Stimulated activated memory B cell treated with anti-CD40 and anti-IgM and Interleukin-4, amounts not matched to agents 10 μg/mL and 1 μg/mL and 100 μg/mL, for 72 hours (primary cell): Measurements from ENCODE around the gene SPEG.
A peak's percentile ranks its signal among the peaks of the same experiment; 100 is the strongest.

Experiments
- ATAC-seq: fragments of 150-1000 bp; cut with Tn5 transposase; 2 replicates; pipeline ENCODE4 v1.10.0; 2021
- H3K27ac Mint-ChIP-seq: one replicate; pipeline ENCODE4 v1.8.0; 2022; ENCODE audit warnings: mild to moderate bottlenecking, mixed read lengths
- H3K27me3 Mint-ChIP-seq: one replicate; pipeline ENCODE4 v1.8.0; 2022; ENCODE audit warnings: mixed read lengths
- H3K36me3 Mint-ChIP-seq: one replicate; pipeline ENCODE4 v1.8.0; 2022; ENCODE audit warnings: mixed read lengths
- H3K4me1 Mint-ChIP-seq: one replicate; pipeline ENCODE4 v1.8.0; 2022; ENCODE audit warnings: mixed read lengths
- H3K4me3 Mint-ChIP-seq: one replicate; pipeline ENCODE4 v1.8.0; 2022; ENCODE audit warnings: mild to moderate bottlenecking, moderate library complexity, mixed read lengths
- H3K9me3 Mint-ChIP-seq: one replicate; pipeline ENCODE4 v1.8.0; 2022; ENCODE audit warnings: mixed read lengths

SPEG gene

DNA sequence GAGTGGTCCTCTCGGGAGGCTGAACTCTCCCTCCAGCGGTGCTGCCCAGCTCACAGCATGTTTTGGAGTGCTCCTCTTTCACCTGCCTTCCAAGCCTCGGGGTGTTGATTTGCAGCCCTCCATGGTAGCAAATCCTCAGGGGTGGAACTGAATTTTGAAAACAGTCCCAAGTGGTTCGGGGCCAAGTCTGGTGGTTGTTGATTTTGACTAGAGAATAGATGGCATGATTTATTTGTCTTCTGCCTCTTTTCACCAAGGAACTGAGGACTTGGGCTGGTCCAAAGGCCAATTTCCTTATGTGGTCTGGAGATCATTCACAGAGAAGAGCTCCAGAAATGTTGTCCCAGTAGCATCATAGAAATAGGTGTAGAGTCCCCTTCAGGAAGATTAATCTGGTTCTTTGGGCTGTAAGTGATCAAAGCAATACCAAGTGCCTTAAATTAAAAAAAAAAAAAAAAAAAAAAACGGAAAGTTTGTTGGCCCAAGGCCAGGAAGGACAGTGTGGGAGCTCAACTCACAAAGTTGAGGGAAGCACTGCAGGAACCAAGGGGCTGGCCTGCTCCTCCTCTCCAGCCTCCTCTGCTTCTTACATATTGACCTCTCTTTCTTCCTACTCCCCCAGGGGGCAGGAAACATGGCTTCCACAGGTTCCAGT, 18.9 kb upstream of the SPEG start:
- H3K9me3 Mint-ChIP-seq, result no peaks in the 10 kb centered on the region
- no peak overlapping the region for H3K4me3 Mint-ChIP-seq
- no peaks in the 10 kb centered on the region for H3K4me1 Mint-ChIP-seq
- no peak overlapping the region for H3K27ac Mint-ChIP-seq
- H3K27me3 Mint-ChIP-seq, result peaks cover 65% of the 10 kb centered on the region
- no peaks in the 10 kb centered on the region for H3K36me3 Mint-ChIP-seq
- no peak for ATAC-seq

- Mint-ChIP-seq H3K9me3 (no peaks in the 10 kb centered on the region), H3K27me3 (peaks cover 70% of the 10 kb centered on the region), H3K4me3 (no peak overlapping the region)
These were observed 18.4 kb upstream of the SPEG start for GRCh38 chr2:219416235-219416602.

DNA sequence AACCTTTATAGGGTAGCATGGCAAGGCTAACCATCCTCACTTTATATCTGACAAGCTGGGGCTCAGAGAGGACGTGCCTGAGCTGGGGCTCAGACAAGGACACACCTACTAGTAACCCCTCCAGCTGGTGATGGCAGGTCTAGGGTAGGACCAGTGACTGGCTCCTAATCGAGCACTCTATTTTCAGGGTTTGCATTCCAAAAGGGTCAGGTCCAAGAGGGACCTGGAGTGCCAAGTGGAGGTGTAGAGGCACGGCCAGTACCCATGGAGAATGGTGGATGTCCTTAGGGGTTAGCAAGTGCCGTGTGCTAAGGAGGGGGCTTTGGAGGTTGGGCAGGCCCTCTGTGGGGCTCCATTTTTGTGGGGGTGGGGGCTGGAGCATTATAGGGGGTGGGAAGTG, 17.7 kb upstream of the SPEG start:
- Mint-ChIP-seq H3K4me1 (no peaks in the 10 kb centered on the region), H3K4me3 (no peak overlapping the region), H3K9me3 (no peaks in the 10 kb centered on the region), H3K27me3 (peaks cover 77% of the 10 kb centered on the region), H3K36me3 (no peaks in the 10 kb centered on the region), H3K27ac (no peak overlapping the region)
- no peak for ATAC-seq

More at GRCh38 chr2:219416235-219416602, 18.4 kb upstream of the SPEG start:
- H3K27ac Mint-ChIP-seq, result no peak overlapping the region
- ATAC-seq, result no peak
- no peaks in the 10 kb centered on the region for H3K4me1 Mint-ChIP-seq
- H3K36me3 Mint-ChIP-seq, result no peaks in the 10 kb centered on the region

DNA sequence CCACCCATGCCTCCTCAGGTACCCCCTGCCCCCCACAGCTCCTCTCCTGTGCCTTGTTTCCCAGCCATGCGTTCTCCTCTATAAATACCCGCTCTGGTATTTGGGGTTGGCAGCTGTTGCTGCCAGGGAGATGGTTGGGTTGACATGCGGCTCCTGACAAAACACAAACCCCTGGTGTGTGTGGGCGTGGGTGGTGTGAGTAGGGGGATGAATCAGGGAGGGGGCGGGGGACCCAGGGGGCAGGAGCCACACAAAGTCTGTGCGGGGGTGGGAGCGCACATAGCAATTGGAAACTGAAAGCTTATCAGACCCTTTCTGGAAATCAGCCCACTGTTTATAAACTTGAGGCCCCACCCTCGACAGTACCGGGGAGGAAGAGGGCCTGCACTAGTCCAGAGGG, 17.3 kb upstream of the SPEG start:
- no peaks in the 10 kb centered on the region for H3K9me3 Mint-ChIP-seq
- ATAC-seq, result no peak
- H3K4me3 Mint-ChIP-seq, result no peak overlapping the region
- H3K36me3 Mint-ChIP-seq, result no peaks in the 10 kb centered on the region
- H3K4me1 Mint-ChIP-seq, result no peaks in the 10 kb centered on the region
- peaks cover 77% of the 10 kb centered on the region for H3K27me3 Mint-ChIP-seq
- no peak overlapping the region for H3K27ac Mint-ChIP-seq

DNA sequence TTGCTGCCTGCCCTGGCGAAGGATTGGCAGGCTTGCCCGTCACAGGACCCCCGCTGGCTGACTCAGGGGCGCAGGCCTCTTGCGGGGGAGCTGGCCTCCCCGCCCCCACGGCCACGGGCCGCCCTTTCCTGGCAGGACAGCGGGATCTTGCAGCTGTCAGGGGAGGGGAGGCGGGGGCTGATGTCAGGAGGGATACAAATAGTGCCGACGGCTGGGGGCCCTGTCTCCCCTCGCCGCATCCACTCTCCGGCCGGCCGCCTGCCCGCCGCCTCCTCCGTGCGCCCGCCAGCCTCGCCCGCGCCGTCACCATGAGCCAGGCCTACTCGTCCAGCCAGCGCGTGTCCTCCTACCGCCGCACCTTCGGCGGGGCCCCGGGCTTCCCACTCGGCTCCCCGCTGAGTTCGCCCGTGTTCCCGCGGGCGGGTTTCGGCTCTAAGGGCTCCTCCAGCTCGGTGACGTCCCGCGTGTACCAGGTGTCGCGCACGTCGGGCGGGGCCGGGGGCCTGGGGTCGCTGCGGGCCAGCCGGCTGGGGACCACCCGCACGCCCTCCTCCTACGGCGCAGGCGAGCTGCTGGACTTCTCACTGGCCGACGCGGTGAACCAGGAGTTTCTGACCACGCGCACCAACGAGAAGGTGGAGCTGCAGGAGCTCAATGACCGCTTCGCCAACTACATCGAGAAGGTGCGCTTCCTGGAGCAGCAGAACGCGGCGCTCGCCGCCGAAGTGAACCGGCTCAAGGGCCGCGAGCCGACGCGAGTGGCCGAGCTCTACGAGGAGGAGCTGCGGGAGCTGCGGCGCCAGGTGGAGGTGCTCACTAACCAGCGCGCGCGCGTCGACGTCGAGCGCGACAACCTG, 16.3 kb upstream of the SPEG start, which contains the start of gene DES:
Gene DES, plus strand, starts transcription at position 223 of the 857 bp plus-strand sequence. Its CDS starts 86 bp downstream, at position 309.
- H3K4me3 Mint-ChIP-seq, result no peak within 1 kb of the TSS
- no peak for ATAC-seq
- H3K27ac Mint-ChIP-seq, result no peak within 1 kb of the TSS
- no peaks in the 10 kb centered on the region for H3K9me3 Mint-ChIP-seq
- H3K4me1 Mint-ChIP-seq, result no peaks in the 10 kb centered on the region
- no peaks in the 10 kb centered on the region for H3K36me3 Mint-ChIP-seq
- H3K27me3 Mint-ChIP-seq, result peaks cover 75% of the 10 kb centered on the region

GRCh38 chr2:219419012-219419324, 15.7 kb upstream of the SPEG start:
- Mint-ChIP-seq H3K27ac (no peak overlapping the region), H3K9me3 (no peaks in the 10 kb centered on the region), H3K27me3 (peaks cover 75% of the 10 kb centered on the region), H3K36me3 (no peaks in the 10 kb centered on the region), H3K4me1 (no peaks in the 10 kb centered on the region), H3K4me3 (no peak overlapping the region)
- no peak for ATAC-seq

GRCh38 chr2:219419331-219420197, 15.1 kb upstream of the SPEG start:
- Mint-ChIP-seq H3K36me3 (no peaks in the 10 kb centered on the region), H3K27me3 (peaks cover 79% of the 10 kb centered on the region), H3K9me3 (no peaks in the 10 kb centered on the region), H3K4me1 (no peaks in the 10 kb centered on the region), H3K27ac (no peak overlapping the region), H3K4me3 (no peak overlapping the region)
- no peak for ATAC-seq

GRCh38 chr2:219420687-219421086, 14.0 kb upstream of the SPEG start:
- ATAC-seq, result no peak
- Mint-ChIP-seq H3K4me1 (no peaks in the 10 kb centered on the region), H3K36me3 (no peaks in the 10 kb centered on the region), H3K4me3 (no peak overlapping the region), H3K9me3 (no peaks in the 10 kb centered on the region), H3K27me3 (peaks cover 90% of the 10 kb centered on the region), H3K27ac (no peak overlapping the region)

DNA sequence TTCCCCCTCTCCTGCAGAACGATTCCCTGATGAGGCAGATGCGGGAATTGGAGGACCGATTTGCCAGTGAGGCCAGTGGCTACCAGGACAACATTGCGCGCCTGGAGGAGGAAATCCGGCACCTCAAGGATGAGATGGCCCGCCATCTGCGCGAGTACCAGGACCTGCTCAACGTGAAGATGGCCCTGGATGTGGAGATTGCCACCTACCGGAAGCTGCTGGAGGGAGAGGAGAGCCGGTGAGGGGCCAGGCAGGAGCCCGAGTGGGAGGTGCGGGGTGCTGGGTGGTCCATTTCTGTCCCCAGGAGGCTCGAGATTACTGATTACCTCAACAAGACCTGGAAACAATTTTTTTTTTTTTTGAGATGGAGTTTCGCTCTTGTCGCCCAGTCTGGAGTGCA, 13.3 kb upstream of the SPEG start:
- no peak overlapping the region for H3K4me3 Mint-ChIP-seq
- H3K27me3 Mint-ChIP-seq, result peaks cover 90% of the 10 kb centered on the region
- H3K9me3 Mint-ChIP-seq, result no peaks in the 10 kb centered on the region
- no peaks in the 10 kb centered on the region for H3K4me1 Mint-ChIP-seq
- no peak overlapping the region for H3K27ac Mint-ChIP-seq
- no peaks in the 10 kb centered on the region for H3K36me3 Mint-ChIP-seq
- ATAC-seq, result no peak

GRCh38 chr2:219422952-219423534, 11.6 kb upstream of the SPEG start:
- peaks cover 93% of the 10 kb centered on the region for H3K27me3 Mint-ChIP-seq
- no peak overlapping the region for H3K4me3 Mint-ChIP-seq
- no peaks in the 10 kb centered on the region for H3K4me1 Mint-ChIP-seq
- no peak overlapping the region for H3K27ac Mint-ChIP-seq
- H3K36me3 Mint-ChIP-seq, result no peaks in the 10 kb centered on the region
- ATAC-seq, result no peak
- no peaks in the 10 kb centered on the region for H3K9me3 Mint-ChIP-seq

DNA sequence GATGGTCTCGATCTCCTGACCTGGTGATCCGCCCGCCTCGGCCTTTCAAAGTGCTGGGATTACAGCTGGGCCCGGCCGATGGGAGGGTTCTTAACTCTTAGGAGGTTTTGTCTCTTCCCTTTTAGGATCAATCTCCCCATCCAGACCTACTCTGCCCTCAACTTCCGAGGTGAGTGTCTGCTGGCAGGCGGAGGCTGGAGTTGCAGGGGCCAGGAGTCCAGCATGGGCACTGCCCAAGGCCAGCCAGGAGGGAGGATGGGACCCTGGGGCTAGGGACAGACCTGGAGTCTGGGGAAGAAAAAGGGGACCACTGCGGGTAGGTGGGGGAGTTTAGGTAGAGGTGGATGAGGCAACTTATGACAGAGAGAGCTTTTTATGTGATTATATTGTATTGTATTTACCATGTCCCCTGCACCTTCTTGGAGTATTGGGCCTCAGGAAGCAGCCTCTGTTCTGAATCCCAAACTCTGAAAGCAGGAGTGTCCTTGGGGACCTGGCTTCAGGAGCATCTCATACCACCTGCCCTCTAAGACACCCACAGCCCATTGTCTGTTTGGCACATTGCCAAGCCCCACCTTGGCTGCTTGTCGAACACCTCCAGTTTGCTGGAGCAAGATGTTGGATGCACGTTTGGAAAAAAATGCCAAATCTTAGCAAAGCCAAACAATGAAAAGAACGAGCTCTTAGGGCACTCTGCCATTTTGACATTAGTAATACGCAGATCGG, 10.8 kb upstream of the SPEG start:
- no peaks in the 10 kb centered on the region for H3K9me3 Mint-ChIP-seq
- H3K36me3 Mint-ChIP-seq, result no peaks in the 10 kb centered on the region
- no peaks in the 10 kb centered on the region for H3K4me1 Mint-ChIP-seq
- H3K27me3 Mint-ChIP-seq, result peaks cover 95% of the 10 kb centered on the region
- no peak for ATAC-seq
- no peak overlapping the region for H3K4me3 Mint-ChIP-seq
- H3K27ac Mint-ChIP-seq, result no peak overlapping the region

GRCh38 chr2:219425238-219426067, 9.2 kb upstream of the SPEG start:
- Mint-ChIP-seq H3K27ac (no peak overlapping the region), H3K4me1 (no peaks in the 10 kb centered on the region), H3K4me3 (no peak overlapping the region), H3K36me3 (no peaks in the 10 kb centered on the region), H3K9me3 (no peaks in the 10 kb centered on the region), H3K27me3 (peaks cover 78% of the 10 kb centered on the region)
- ATAC-seq, result peak; percentile 22

GRCh38 chr2:219426068-219426443, 8.6 kb upstream of the SPEG start:
- H3K27ac Mint-ChIP-seq, result no peak overlapping the region
- no peaks in the 10 kb centered on the region for H3K36me3 Mint-ChIP-seq
- H3K4me3 Mint-ChIP-seq, result no peak overlapping the region
- H3K27me3 Mint-ChIP-seq, result peaks cover 72% of the 10 kb centered on the region
- peak; percentile 14 for ATAC-seq
- no peaks in the 10 kb centered on the region for H3K4me1 Mint-ChIP-seq
- no peaks in the 10 kb centered on the region for H3K9me3 Mint-ChIP-seq

DNA sequence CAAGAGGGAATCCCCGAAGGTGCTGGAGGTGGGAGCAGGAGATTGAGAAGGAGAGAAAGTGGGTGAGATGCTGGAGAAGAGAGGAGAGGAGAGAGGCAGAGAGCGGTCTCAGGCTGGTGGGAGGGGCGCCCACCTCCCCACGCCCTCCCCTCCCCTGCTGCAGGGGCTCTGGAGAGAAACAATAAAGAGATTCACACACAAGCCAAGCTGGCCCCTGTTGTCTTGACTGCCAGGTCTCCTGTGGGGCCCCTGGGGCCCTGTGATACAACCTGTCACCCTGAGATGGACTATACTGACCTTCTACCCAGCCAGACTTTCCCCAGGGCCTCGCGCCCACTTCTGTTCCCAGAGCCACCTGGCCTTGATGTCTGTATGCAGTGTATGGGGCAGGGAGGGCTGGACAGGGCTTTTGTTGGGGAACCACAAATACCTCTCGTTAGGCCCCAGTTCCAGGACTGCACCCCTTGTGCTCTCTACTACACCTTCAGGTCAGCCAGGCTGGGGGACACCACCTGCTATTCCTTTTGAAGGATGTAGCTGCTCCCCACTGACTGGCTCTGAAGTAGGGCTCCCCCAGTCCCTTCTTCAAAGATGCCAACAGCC, 8.0 kb upstream of the SPEG start:
- ATAC-seq, result no peak
- Mint-ChIP-seq H3K27me3 (peaks cover 67% of the 10 kb centered on the region), H3K4me3 (no peak overlapping the region), H3K4me1 (no peaks in the 10 kb centered on the region), H3K36me3 (no peaks in the 10 kb centered on the region), H3K27ac (no peak overlapping the region), H3K9me3 (no peaks in the 10 kb centered on the region)
